ENCODE measurements around the gene PPP1R12A.
"Not testable (repeated sequence)": the region's sequence is repeated elsewhere in the genome, so short reads cannot be mapped to it uniquely, and the experiment has no call there.

PPP1R12A gene

DNA sequence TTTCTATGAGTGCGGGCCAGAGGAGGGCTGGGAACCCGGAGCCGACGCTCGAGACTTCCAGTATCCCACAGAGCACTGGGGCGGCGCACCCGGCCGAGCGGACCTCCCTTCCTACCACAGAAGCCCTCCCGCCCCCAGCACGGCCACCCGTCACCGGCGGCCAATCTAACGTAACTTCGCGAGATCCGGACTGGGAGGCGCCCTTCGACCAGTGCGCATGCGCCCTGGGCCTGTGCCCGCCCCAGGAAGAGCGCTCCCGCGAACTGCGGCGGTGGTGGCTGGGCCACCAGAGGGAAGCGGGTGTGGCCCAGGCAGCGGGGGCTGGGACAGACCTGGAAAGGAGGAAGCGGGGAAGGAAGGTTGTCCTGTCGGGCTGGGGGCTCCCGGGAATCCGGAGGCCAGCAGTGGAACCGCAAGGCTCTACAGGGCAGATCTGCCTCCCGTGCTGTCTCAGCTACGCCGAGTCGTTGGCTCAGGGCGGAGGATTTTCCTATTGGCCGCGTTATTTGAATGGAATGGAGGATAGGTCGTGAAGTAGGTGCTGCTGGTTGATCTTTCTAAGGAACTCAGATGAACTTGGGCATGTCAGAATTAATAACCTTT lies at the start of gene PPP1R12A:
Gene PPP1R12A, minus strand, starts transcription at position 77 of the 603 bp plus-strand sequence. CDS start 166 bp downstream, outside the sequence.
- DNase-seq, result peak; percentile 94

DNA sequence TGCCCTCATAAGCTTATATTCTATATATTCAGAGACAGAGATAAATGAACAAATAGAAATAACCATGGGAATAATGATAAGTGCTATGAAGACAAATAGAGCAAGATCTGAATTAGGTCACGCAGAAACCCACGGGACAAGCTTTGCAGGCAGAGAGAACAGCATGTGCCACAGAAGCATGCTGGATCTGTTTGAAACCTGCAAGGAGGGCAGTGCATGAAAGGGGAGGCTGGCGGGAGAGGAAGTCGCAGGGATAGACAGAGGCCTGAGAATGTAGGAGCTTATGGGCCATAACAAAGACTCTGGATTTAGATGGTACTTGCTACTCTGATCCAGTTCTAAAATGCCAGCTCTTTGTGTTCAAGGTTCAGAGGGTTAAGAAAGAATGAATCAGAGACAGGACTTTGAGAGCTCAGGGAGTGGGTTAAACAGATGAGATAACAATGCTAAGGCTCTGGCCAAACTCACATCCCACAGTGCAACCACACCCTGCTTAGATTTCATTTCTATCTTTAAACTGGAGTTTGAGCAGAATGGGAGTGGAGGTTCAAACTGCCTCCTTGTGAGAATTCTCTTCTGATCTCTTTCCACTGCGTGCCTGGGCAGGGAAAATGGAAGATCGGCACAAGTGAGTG lies 49.2 kb upstream of the PPP1R12A start:
- no peak for DNase-seq

DNA sequence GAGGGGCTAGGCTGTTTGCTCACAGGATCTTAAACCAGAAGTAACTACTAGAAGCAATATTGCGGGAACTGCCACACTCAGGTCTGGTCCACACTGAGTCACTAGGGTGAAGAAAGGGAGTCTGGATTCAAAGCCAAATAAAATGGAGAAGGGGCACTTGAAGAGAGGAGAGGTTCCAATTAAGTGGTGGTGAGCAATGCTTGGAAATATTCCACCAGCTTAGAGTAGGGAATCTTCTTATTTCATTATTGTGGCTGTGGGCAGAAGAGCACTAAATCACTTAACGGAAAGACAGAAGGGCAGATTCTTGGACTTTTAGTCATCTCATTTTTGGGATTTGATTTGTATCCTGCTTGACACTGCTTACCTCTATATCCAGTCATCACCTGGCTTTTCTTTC lies 48.6 kb upstream of the PPP1R12A start:
- no peak for DNase-seq

DNA sequence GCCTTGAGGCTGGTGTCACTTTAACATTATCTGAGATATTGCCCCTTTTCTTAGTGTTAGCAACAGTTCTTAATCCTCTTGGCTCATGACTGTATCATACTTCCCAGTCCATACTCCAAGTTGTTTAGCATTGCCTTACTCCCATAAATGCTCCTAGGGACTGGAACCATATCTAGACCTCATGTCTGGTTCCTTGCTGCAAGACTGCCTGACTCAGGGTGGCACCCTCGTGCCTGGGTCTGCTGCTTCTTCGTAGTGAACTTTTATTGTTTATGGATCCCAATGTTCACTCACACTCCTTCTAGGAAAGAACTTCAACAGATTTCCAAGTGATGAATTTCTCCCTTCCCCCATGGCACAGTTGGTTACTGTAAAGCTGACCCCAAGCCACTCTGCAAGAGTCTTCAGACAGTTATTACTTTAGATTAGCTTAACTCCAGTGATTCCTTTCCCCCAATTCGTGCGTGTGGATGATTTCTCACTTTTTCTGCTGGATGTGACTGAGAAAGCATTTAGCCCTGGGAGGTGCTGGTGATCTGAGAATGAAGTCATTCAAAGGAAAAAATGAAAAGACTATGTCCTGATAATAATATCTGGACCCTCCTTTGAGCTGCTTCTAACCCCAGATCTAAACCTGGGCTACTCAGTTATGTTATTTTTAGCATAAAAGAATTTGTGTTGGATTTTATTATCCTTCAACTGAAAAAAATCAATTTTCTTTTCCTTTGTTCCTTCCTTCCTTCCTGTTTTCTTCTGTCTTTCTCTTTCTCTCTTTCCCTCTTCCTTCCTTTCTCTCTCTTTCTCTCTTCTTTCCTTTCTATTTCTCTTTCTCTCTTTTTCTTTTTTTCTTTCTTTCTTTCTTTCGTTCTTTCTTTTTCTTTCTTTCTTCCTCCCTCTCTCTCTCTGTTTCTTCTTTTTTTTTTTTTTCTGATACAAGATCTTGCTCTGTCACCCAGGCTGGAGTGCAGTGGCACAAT lies 47.5 kb upstream of the PPP1R12A start:
- no peak for DNase-seq

DNA sequence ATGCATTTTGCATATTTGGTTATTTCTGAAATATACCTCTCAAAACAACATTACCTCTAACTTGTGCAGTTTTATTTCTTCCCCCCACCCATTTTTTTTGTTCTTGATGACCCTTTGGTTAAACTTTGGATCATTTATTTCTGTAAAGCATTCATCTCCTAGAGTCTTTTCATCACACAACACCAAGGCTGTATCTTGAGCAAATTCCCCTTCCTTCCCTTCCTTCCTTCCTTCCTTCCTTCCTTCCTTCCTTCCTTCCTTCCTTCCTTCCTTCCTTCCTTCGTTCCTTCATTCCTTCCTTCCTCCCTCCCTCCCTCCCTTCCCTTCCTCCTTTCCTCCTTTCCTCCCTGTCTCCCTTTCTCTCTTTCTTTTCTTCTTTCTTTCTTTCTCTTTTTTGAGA lies 43.8 kb upstream of the PPP1R12A start:
- DNase-seq, result no peak

DNA sequence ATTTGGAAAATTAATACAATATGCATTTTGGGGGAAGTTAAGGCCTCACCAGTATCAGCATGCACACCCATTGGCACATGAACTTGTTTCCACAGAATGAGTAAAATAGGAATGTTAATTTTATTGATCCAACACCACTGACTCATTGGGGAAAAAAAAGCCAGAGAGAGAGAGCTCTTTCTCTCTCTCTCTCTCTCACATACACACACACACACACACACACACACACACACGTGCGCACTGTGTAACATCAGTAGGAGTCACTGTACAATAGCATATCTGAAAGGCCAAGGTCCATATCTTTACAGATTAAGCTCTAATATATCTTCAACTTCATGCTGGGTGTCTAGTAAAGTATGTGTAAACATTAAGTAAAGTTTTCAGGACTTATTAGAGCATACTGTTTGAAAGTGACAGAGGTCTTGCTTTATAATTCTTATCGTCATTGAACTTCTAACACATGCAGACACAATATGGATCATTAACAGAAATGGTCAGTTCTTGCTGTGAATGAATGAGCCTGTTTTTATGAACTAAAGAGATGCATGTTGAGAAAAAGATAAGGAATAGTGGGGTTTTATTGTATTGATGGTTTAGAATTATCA lies 43.1 kb upstream of the PPP1R12A start:
- DNase-seq, result not testable (repeated sequence)

DNA sequence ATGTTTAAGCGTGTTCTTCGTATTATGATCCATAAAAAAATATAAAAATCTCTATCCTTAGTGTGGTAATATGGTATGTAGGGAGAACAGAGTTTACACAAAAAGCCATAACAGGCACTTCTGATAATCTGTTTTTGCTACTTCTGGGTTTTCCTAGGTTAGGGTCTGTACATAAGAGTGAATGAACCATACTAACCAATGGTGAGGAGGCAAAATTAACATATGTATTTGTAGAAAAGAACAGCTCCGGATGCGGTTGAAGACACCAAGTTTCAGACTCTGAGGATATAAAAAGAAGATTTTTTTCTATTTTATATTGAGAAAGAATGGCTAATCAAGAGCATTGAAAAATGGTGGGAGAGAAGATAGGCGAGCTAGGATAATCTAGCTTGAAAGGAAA lies 40.2 kb upstream of the PPP1R12A start:
- no peak for DNase-seq

DNA sequence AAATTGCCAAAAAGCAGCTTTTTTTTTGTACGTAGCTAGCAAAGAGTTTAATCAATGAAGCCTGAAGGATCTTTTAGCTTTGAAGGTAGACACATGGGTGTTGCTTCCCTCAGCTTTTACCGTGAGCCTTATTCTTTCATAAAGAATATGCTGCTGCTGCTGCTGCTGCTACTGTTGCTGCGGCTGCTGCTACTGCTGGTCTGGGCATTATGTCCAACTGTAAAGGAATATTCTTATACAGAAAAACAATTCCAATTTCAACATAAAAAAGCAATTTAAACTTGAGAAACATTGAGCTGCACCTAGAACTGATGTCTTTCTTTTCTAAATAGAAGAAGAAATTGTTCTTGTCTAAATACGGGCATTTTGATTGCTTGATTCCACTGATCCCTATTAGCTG lies 38.9 kb upstream of the PPP1R12A start:
- no peak for DNase-seq

DNA sequence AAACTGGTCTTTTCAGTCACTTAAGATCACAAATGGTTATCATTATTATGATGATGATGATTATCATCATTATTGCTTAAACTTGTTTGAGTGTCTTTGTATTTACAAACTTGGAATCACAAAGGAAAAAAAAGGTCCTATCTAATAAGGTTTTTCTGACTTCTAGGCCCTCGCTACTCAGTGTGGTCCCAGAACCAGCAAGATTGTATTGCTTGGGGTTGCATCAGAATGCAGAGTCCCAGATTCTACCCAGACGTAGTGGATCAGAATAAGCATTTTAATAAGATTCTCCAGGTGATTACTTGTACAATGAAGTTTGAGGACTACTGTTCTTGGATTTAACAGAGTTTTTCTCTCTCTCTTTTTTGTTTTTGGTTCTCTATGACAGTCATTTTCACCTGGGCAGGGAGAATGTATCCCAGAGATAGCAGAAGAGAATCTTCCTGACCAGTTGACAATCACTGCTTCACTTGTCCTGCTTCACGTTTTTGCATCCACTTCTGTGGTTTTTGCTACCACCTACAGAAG lies 29.3 kb upstream of the PPP1R12A start:
- no peak for DNase-seq

DNA sequence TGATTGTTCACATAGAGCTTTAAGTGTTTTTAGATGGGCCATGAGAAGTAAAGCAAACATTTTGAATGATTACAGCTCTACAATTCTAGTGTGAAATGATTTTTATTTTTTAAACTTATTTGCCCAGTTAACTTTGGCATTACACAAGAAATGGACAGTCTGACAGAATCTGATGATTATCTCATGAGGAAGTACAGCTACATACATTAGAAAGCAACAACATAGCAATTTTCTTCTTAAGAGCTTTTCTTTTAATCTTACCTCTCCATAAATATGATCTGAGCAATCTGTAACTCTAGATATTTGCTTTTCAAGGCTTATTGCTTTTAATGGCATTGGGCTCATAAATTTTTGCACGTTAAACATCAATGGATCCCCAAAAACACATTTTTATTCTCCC lies 26.5 kb upstream of the PPP1R12A start:
- no peak for DNase-seq

DNA sequence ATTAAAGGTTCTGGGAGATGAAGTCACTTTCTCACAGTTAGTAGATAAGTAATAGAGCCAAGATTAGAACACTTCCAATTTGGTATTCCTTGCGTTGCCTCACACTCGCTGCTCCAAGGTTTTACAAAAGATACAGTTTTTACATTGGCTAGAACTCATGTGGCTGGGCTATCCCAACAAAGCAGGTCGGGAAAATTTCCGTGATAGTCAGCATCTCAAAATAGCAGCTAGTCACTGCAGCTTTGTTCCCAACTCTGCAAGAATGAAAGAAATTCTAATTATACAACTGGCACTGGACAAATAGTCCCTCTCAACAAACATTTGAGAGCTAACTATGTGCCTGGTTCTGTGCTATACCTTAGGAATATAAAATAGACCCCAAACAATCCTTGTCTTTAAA lies 24.6 kb upstream of the PPP1R12A start:
- DNase-seq, result no peak

DNA sequence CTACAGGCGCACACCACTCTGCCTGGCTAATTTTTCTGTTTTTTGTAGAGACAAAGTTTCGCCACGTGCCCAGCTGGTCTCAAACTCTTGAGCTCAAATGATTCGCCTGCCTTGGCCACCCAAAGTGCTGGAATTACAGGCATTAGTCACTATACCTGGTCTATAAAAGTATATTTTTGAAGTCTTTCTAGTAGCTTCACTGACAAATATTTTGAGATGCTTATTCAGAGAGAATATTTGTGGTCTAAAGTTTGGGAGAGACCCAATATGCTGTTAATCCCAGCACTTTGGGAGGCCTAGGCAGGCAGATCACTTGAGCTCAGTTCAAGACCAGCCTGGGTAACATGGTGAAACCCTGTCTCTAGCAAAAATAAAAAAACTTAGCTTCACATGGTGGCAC lies 22.0 kb upstream of the PPP1R12A start:
- no peak for DNase-seq

DNA sequence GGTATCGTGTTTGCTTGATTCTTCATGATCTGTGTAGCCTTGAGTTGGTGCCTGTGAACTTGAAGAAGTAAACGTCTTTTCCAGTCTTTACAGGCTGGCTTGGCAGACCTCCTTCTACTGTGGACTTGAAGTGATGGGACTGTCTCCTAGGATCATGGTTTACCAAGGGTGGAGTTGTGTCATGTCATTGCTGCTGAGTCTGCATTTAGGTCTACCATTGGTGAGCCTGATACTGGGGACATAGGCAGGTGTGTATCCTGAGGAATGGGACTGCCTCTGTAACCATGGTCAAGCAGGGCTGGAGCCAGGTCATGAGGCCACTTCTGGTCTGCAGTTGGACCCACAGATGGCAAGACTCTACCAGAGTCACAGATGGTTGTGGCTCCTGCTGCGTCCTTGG lies 20.7 kb upstream of the PPP1R12A start:
- DNase-seq, result no peak

DNA sequence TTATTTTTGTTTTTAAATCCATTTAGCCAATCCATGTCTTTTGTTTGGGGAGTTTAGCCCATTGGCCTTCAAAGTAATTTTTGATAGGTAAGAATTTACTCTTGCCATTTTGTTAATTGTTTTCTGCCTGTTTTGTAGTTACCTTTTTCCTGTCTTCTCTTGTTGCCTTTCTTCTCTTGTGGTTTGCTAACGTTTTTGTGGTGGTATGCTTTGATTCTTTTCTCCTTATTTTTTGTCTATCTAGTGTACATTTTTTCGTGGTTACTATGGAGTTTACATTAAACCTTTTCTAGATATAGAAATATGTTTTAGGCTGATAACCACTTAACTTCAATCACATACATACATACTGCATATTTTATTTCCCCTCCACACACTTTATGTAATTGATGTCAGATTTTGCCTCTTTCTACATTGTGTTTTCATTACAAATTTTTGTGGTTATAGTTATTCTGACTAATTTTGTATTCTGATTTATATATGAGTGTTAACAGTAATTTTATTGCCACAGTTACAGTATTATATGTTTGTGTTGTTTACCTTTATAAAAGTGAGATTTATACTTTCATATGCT lies 19.2 kb upstream of the PPP1R12A start:
- DNase-seq, result no peak

DNA sequence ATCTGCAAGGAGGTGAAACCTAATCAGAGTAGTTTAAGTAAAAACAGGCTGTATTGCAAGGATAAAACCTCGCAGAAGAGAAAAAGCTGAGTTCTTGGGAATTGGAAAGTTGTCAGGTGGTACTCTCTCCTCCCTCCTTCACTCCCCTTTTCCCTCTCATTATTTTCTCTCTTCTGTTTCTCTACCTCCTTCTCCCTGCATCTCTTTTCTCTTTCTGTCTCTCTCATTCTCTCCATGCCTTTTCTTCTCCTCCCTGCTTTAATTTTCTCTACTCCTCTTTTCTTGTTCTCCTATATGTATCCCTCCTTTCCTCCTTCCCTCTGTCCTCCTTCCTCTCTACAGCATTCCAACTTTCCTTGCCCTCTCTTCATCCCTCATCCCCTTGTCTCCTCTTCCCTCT lies 14.2 kb upstream of the PPP1R12A start:
- no peak for DNase-seq

DNA sequence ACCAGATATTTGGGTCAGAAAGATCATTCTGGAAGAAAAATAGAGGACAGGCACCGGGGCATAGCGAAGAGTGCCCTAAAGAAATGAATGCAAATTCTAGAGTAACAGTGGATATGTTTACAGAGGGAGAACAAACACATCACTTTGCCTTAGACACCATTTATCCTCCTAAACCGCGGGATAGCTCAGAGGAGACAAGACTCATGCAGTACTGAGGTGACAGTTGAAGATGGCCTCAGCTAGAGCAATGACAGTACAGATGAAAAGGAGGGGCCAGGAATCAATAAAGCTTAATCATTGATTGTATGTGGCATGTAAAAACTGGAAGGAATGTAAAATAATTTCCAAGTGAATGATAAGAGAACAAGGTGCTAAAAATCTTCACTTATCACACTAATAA lies 10.5 kb upstream of the PPP1R12A start:
- DNase-seq, result no peak

DNA sequence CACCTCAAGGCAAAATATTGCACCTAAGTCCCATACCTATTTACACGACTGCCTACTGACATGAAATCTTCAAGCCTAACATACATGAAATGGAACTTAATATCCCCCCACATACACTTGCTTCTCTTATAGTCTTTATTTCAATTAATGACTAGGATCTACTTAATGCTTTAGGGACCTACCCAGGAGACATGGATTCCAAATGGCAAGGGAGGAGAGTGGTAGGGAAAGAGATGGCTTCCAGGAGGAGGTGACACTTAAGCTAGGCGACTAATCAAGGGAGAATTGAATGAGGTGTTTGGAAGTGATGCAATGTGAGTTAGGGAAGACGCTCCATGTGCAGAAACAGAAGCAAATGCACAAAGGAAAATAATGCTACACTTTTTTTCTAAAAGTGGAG lies 9.7 kb upstream of the PPP1R12A start:
- no peak for DNase-seq

DNA sequence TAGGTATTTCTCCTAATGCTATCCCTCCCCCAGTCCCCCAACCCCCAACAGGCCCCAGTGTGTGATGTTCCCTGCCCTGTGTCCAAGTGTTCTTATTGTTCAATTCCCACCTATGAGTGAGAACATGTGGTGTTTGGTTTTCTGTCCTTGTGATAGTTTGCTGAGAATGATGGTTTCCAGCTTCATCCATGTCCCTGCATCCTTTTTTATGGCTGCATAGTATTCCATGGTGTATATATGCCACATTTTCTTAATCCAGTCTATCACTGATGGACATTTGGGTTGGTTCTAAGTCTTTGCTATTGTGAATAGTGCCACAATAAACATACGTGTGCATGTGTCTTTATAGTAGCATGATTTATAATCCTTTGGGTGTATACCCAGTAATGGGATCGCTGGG lies 7.9 kb upstream of the PPP1R12A start:
- DNase-seq, result not testable (repeated sequence)

DNA sequence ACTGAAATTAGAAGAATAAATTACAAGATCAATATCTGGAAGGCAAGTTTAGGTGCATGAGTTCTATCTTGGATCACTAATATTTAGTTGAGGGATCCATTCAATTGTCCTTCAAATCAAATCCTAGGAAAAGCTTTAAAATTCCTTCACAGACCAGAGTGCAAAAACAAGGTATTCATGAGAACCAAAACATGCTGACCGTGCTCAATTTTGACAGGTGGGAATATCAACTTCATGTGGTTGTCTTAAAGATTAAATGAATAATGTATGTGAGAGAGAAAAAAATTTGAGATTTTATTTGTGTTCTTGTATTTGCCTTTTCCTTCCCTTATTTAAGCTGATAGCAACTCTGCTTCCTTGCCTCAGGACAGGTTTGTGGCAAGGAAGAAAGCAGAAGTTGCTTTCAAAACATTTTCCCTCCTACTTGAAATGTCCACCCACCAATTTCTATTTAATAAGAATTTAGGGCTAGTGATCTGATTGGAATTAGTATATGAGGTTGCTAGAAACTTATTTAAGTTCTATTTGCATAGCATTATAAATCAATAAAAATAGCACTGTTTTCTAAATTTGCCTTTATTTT lies 4.9 kb upstream of the PPP1R12A start:
- peak; percentile 46 for DNase-seq

DNA sequence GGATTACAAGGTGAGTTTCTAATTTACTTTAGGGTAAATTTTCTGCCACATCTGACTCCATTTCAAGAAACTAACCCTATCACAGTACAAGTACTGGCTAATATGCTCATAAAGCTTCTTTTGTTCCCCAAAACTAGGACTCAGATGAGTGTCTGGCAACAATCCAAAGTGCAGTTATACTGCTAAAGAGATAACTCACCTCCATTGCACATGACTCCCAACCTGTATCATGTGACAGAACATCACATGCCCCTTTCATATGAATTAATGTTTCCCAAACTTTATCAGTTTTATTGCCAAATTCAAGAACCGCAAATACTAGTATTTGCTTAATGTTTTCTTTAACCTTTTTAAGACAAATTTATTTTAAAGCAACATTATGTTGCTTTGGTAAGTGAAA lies 3.9 kb upstream of the PPP1R12A start:
- no peak for DNase-seq

DNA sequence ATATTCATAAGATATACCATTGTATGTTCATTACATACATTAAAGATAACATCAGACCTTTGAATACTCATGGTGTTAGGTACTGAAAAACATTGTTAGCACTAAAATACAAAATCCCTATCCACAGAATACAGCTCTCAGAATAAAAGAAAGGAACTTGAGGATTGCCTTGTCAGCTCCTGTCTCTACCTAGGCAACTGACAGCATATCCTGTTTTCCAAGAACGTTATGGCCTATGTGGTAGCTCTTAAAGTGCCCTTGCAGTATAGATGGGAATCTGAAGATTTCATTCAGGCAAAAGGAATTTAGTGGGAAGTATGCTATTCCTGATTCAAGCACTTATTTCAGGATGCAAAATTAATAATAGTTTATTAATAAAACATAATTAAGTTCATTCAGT lies 1.8 kb upstream of the PPP1R12A start:
- no peak for DNase-seq

DNA sequence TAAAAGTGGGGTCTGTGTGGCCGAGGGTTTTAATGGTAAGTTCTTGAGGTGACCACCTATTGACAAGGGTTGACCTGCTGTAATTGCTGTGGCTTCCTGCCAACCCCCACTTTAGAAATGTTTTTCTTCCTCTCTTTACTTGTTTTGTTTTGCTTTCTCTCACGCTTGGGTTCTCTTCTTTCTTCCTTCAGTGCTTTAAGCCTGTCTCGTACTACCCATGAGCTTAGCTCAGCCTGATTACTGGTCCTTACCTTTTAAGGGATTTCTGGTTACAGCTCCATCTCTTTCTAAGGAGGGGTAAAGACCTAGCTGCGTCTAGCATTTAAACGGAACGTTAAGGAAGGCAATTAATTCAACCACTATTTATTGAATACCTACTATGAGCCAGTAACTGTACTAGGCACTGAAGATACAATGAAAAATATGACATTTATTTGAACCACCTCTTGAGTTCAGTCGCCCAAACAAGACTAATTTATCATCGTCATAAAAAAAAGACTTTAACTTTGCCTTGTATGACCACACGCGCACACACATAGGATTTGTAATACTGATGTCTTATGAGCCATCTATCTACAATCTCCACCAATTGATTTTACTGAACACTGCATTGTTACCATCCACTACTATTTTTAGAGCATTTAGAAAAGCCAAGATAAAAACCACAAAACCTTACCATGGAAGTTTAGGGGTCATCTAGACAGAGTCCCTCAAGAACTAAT lies 888 bp upstream of the PPP1R12A start:
- peak; percentile 33 for DNase-seq

Measured in MV-4-11 (cell line).